Urinary bladder (tissue), 4 donors: Measurements from ENCODE around the gene RLN1. TPM values are rescaled to one million over a fixed set of nuclear protein-coding genes. Genes with fewer than 3 reads are reported as not detected.
"Not testable (repeated sequence)": the region's sequence is repeated elsewhere in the genome, so short reads cannot be mapped to it uniquely, and the experiment has no call there.

Experiments
- DNase-seq: peaks from one replicate; pipeline ENCODE4 v3.0.0-alpha.2; 2015; ENCODE audit errors: extremely low spot score
- H3K27ac ChIP-seq: one replicate; pipeline ENCODE4 v1.5.1; 2013; ENCODE audit warnings: low read depth, mild to moderate bottlenecking, moderate library complexity
- H3K36me3 ChIP-seq: one replicate; pipeline ENCODE4 v1.6.1; 2013; ENCODE audit warnings: mild to moderate bottlenecking, moderate library complexity; ENCODE audit not compliant: insufficient read depth
- H3K4me1 ChIP-seq: one replicate; pipeline ENCODE4 v1.6.1; 2013; ENCODE audit warnings: mild to moderate bottlenecking, moderate library complexity; ENCODE audit not compliant: insufficient read depth
- H3K4me3 ChIP-seq: one replicate; pipeline ENCODE4 v1.5.1; 2013; ENCODE audit warnings: low read depth, low read length
- WGBS: extraction: QIAGEN DNeasy Blood & Tissue Kit; methylation state at CpG from one replicate; pipeline ENCODE4 v1.1.7; 2013; 5-methylcytosine and 5-hydroxymethylcytosine counted together
- polyA plus RNA-seq: library from polyadenylated mRNA; stranded (reverse); fragments of 200-250 nt; gene quantifications from one replicate; pipeline ENCODE4 v1.2.3, GENCODE V29; 2013
- small RNA-seq: library from RNA; depleted of rRNA; stranded (forward); fragments of <200 nt; gene quantifications from one replicate; pipeline ENCODE3, GENCODE V24; 2014
- total RNA-seq: library from RNA; depleted of rRNA; stranded (reverse); fragments of >200 nt; gene quantifications from one replicate; pipeline ENCODE4 v1.2.3, GENCODE V29; 2014
- donor health status: healthy with polysubstance abuse.
- donor health status: healthy.

The RLN1 gene
- total and polyA plus RNA-seq, 2 donors, result 0.42 TPM; not detected in 1

GRCh38 chr9:5303840-5304795 lies 35.6 kb downstream of the RLN1 start, which contains the start of gene RLN2:
RLN2 (minus strand) TSS chr9:5304716; CDS start chr9:5304580, 136 bp downstream.
- not testable (repeated sequence) for H3K36me3 ChIP-seq, H3K4me3 ChIP-seq, H3K4me1 ChIP-seq, DNase-seq, H3K27ac ChIP-seq
- 27% methylated on average over 15 of the region's 50 CpGs for WGBS

- no peak overlapping the region for H3K27ac ChIP-seq
- no peaks in the 10 kb centered on the region for H3K36me3 ChIP-seq
- WGBS, result 67% methylated on average over 4 of the region's 4 CpGs
- no peak overlapping the region for H3K4me3 ChIP-seq
- no peaks in the 10 kb centered on the region for H3K4me1 ChIP-seq
- DNase-seq, result no peak
Observed at GRCh38 chr9:5301544-5301943, 38.1 kb downstream of the RLN1 start.

GRCh38 chr9:5292141-5292540 lies 47.5 kb downstream of the RLN1 start:
- no peak for DNase-seq
- Histone ChIP-seq H3K4me3 (no peak overlapping the region), H3K36me3 (no peaks in the 10 kb centered on the region), H3K4me1 (no peaks in the 10 kb centered on the region), H3K27ac (no peak overlapping the region)
- WGBS, result 72% methylated on average over 1 of the region's 1 CpG

- no peak for DNase-seq
- 43% methylated on average over 1 of the region's 1 CpG for WGBS
Observed at GRCh38 chr9:5288591-5288990, 51.1 kb downstream of the RLN1 start.

GRCh38 chr9:5286262-5286661 lies 53.4 kb downstream of the RLN1 start:
- Histone ChIP-seq H3K4me1 (no peaks in the 10 kb centered on the region), H3K4me3 (no peak overlapping the region), H3K36me3 (no peaks in the 10 kb centered on the region), H3K27ac (no peak overlapping the region)
- no peak for DNase-seq

More at GRCh38 chr9:5288591-5288990, 51.1 kb downstream of the RLN1 start:
- H3K4me1 ChIP-seq, result no peaks in the 10 kb centered on the region
- no peak overlapping the region for H3K4me3 ChIP-seq
- H3K36me3 ChIP-seq, result no peaks in the 10 kb centered on the region
- no peak overlapping the region for H3K27ac ChIP-seq

Small RNA genes within 50 kb of the gene (small RNA-seq; reads per million reads assigned to genes)
- gene AL135786.1, result not detected
- gene HMGN2P31, result not detected

Other genes with a start within 250 kb of the RLN1 start
- not detected for gene INSL6, start 154.2 kb downstream of the RLN1 start, total RNA-seq
- gene INSL6, start 154.2 kb downstream of the RLN1 start, polyA plus RNA-seq, result not detected
- gene INSL4, start 108.5 kb downstream of the RLN1 start, total RNA-seq, result not detected
- not detected for gene INSL4, start 108.5 kb downstream of the RLN1 start, polyA plus RNA-seq
- gene RLN2, start 35.2 kb downstream of the RLN1 start, total RNA-seq, result not detected
- 0.25 TPM for gene RLN2, start 35.2 kb downstream of the RLN1 start, polyA plus RNA-seq
- gene PLGRKT, start 98.0 kb upstream of the RLN1 start, total RNA-seq, result 24.1 TPM
- 24.1 TPM for gene PLGRKT, start 98.0 kb upstream of the RLN1 start, polyA plus RNA-seq
- 2.4 TPM for gene CD274, start 110.7 kb upstream of the RLN1 start, total RNA-seq
- 1.2 TPM for gene CD274, start 110.7 kb upstream of the RLN1 start, polyA plus RNA-seq
- gene PDCD1LG2, start 170.7 kb upstream of the RLN1 start, total RNA-seq, result 0.95 TPM
- gene PDCD1LG2, start 170.7 kb upstream of the RLN1 start, polyA plus RNA-seq, result 0.81 TPM